ENCODE results near the gene TAS1R2. TPM values are rescaled to one million over a fixed set of nuclear protein-coding genes. Genes with fewer than 3 reads are reported as not detected.

Gene TAS1R2
- total RNA-seq, 2 donors from 2014 or later: not detected

DNA sequence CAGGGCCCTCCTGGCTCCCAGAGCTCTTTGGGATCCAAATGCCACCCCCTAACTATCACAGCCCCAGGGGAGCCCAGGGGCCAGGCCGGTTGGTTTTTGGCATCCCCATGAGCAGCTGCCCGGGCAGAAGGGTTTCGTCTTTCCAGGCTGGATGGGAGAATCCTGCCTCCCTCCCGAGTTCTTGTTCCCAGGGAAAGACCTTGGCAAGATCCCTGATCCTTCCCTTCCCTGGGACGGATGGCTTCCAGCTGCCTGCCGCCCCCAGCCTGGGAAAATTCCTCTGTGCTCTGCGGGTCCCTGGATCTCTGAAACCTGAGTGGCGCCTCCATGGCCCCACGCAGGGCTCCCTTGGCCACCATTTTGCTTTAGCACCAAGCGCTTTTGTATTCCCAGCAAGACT lies 55.6 kb downstream of the TAS1R2 start:
- Histone ChIP-seq H3K9ac (ENCODE audit: extremely low read depth, low read length, poor library complexity, severe bottlenecking) (no peak overlapping the region), H3K36me3 (ENCODE audit: control insufficient read depth, insufficient read depth, low read length) (no peaks in the 10 kb centered on the region), H3K4me3 (ENCODE audit: low read length) (no peak overlapping the region), H3K27ac (ENCODE audit: low read depth, low read length) (no peak overlapping the region), H3K4me1 (ENCODE audit: control insufficient read depth, insufficient read depth, low read length) (no peaks in the 10 kb centered on the region), H3K27me3 (ENCODE audit: control insufficient read depth, insufficient read depth, low read length, poor library complexity, severe bottlenecking) (no peaks in the 10 kb centered on the region), H3K9me3 (ENCODE audit: control insufficient read depth, low read length) (no peaks in the 10 kb centered on the region)
- TF ChIP-seq CTCF (conservative IDR thresholded peaks at IDR 0.05): no peak
- Mint-ChIP-seq H3K9me3 (no peaks in the 10 kb centered on the region), H3K4me1 (peaks cover 5% of the 10 kb centered on the region), H3K27ac (no peak overlapping the region), H3K36me3 (ENCODE audit: low read depth) (no peaks in the 10 kb centered on the region), H3K4me3 (no peak overlapping the region), H3K27me3 (ENCODE audit: insufficient read depth) (peaks cover 11% of the 10 kb centered on the region)
- 76 to 85% methylated on average over 6 to 10 of the region's 10 CpGs for whole genome bisulfite sequencing, 2 experiments (ENCODE audit: insufficient coverage in 1 of 2, insufficient read length in 1 of 2)
- DNase-seq: no peak

DNA sequence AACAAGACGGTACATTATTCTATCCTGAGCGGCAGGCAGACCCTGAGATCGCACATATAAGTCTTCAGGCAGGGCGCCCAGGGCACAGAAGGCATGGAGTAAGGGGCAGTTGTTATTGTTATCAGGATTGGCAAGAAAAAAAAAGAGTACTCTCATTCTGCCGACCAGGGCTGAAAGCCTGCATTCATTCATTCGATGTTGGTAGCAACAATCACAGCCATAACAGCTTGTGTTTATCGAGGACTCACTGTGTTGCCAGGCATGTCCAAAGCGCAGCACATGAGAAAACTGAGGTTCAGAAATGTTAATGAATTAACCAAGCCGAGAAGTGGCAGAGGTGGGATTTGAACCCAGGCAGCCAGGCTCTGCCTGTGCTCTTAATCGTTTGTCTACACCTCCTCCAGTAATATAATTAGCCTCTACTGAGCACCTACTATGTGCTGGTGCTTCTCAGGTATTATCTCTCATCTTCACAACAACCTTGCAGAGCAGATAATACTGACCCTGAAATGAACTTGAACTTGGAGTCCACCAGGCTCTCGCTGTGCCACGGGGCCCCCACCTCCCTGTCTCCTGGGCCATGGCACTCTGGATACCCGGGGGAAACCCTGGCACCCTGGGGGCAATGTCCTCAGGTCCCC lies 56.2 kb downstream of the TAS1R2 start:
- Mint-ChIP-seq H3K4me1 (peaks cover 5% of the 10 kb centered on the region), H3K27ac (no peak overlapping the region), H3K27me3 (ENCODE audit: insufficient read depth) (peaks cover 8% of the 10 kb centered on the region), H3K4me3 (no peak overlapping the region), H3K9me3 (no peaks in the 10 kb centered on the region), H3K36me3 (ENCODE audit: low read depth) (no peaks in the 10 kb centered on the region)
- no peak overlapping the region for H3K4me3 ChIP-seq (ENCODE audit: low read length)
- DNase-seq: no peak
- H3K9ac ChIP-seq (ENCODE audit: extremely low read depth, low read length, poor library complexity, severe bottlenecking): no peak overlapping the region
- no peak for TF ChIP-seq CTCF (conservative IDR thresholded peaks at IDR 0.05)
- H3K27ac ChIP-seq (ENCODE audit: low read depth, low read length): no peak overlapping the region
- no peaks in the 10 kb centered on the region for H3K36me3 ChIP-seq (ENCODE audit: control insufficient read depth, insufficient read depth, low read length)
- H3K4me1 ChIP-seq (ENCODE audit: control insufficient read depth, insufficient read depth, low read length): no peaks in the 10 kb centered on the region
- H3K27me3 ChIP-seq (ENCODE audit: control insufficient read depth, insufficient read depth, low read length, poor library complexity, severe bottlenecking): no peaks in the 10 kb centered on the region
- 89 to 94% methylated on average over 7 to 13 of the region's 13 CpGs for WGBS, 2 experiments (ENCODE audit: insufficient coverage in 1 of 2, insufficient read length in 1 of 2)
- no peaks in the 10 kb centered on the region for H3K9me3 ChIP-seq (ENCODE audit: control insufficient read depth, low read length)

DNA sequence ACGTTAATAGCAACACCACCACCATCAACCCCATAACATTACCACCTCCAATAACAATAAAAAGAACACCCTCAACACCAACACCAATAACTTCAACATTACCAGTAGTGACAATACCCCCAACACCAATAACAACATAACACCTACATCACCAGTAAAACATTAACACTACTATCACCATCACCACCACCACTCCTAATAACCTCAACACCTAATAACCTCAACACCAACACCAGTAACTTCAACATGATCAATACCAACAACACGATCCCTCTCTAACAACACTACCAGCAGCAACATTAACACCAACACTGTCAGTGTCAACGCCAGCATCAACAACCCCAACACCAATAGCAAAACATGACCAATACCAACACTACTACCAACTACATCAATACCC lies 57.2 kb downstream of the TAS1R2 start:
- WGBS, 2 experiments (ENCODE audit: insufficient coverage in 1 of 2, insufficient read length in 1 of 2): 92 to 100% methylated on average over 2 to 3 of the region's 3 CpGs
- H3K4me3 Mint-ChIP-seq: no peak overlapping the region
- no peaks in the 10 kb centered on the region for H3K9me3 Mint-ChIP-seq
- H3K27me3 ChIP-seq (ENCODE audit: control insufficient read depth, insufficient read depth, low read length, poor library complexity, severe bottlenecking): no peaks in the 10 kb centered on the region
- no peak overlapping the region for H3K4me3 ChIP-seq (ENCODE audit: low read length)
- H3K4me1 Mint-ChIP-seq: peaks cover 5% of the 10 kb centered on the region
- no peaks in the 10 kb centered on the region for H3K36me3 Mint-ChIP-seq (ENCODE audit: low read depth)
- peaks cover 5% of the 10 kb centered on the region for H3K27me3 Mint-ChIP-seq (ENCODE audit: insufficient read depth)
- no peak overlapping the region for H3K27ac ChIP-seq (ENCODE audit: low read depth, low read length)
- H3K9ac ChIP-seq (ENCODE audit: extremely low read depth, low read length, poor library complexity, severe bottlenecking): no peak overlapping the region
- no peak overlapping the region for H3K27ac Mint-ChIP-seq
- H3K9me3 ChIP-seq (ENCODE audit: control insufficient read depth, low read length): no peaks in the 10 kb centered on the region
- no peaks in the 10 kb centered on the region for H3K4me1 ChIP-seq (ENCODE audit: control insufficient read depth, insufficient read depth, low read length)
- TF ChIP-seq CTCF (conservative IDR thresholded peaks at IDR 0.05): no peak
- no peak for DNase-seq
- H3K36me3 ChIP-seq (ENCODE audit: control insufficient read depth, insufficient read depth, low read length): no peaks in the 10 kb centered on the region
